ENCODE results near the gene IFT57. TPM values are rescaled to one million over a fixed set of nuclear protein-coding genes. Genes with fewer than 3 reads are reported as not detected.

The IFT57 gene
- polyA plus RNA-seq, 1 donor from 2014 or later: 70.7 TPM

- Histone ChIP-seq H3K27me3 (ENCODE audit: insufficient read depth, low read depth, low read length) (no peaks in the 10 kb centered on the region), H3F3A (ENCODE audit: insufficient read depth, low read length, poor library complexity, severe bottlenecking) (no peaks in the 10 kb centered on the region), H3K79me2 (replicated peaks; ENCODE audit: insufficient read depth, low read length) (no peaks in the 10 kb centered on the region), H3K36me3 (ENCODE audit: insufficient read depth, low read length) (no peaks in the 10 kb centered on the region), H3K9me3 (ENCODE audit: low read length) (no peaks in the 10 kb centered on the region), H3K27ac (ENCODE audit: low read length) (no peak overlapping the region), H2AFZ (ENCODE audit: low read depth, low read length) (no peak overlapping the region), H4K20me1 (ENCODE audit: insufficient read depth) (no peaks in the 10 kb centered on the region), H3K4me2 (ENCODE audit: low read length) (no peak overlapping the region), H3K4me3 (ENCODE audit: low read length) (no peak overlapping the region), H3K9me2 (ENCODE audit: insufficient read depth, low read length) (no peaks in the 10 kb centered on the region), H3K9ac (ENCODE audit: low read length) (no peak overlapping the region)
- TF ChIP-seq MXI1 (conservative IDR thresholded peaks at IDR 0.05; ENCODE audit: poor library complexity, severe bottlenecking) (no peak), TAF1 (IDR thresholded peaks at IDR 0.05; ENCODE audit: low read depth) (no peak), CTCF (IDR thresholded peaks at IDR 0.05; ENCODE audit: poor library complexity, severe bottlenecking) (no peak), EP300 (conservative IDR thresholded peaks at IDR 0.05; ENCODE audit: poor library complexity, severe bottlenecking) (no peak), RAD21 (conservative IDR thresholded peaks at IDR 0.05) (no peak), SMC3 (conservative IDR thresholded peaks at IDR 0.05; ENCODE audit: poor library complexity) (no peak), EZH2 (IDR thresholded peaks at IDR 0.05; ENCODE audit: borderline replicate concordance, insufficient read depth, low read length, poor library complexity, severe bottlenecking) (no peak), POLR2AphosphoS5 (IDR thresholded peaks at IDR 0.05) (no peak), REST (IDR thresholded peaks at IDR 0.05; ENCODE audit: borderline replicate concordance) (no peak)
Observed at GRCh38 chr3:108122276-108122675, 99.9 kb downstream of the IFT57 start.

GRCh38 chr3:108119398-108120104, 102.7 kb downstream of the IFT57 start:
- TF ChIP-seq RAD21 (conservative IDR thresholded peaks at IDR 0.05) (no peak), EP300 (conservative IDR thresholded peaks at IDR 0.05; ENCODE audit: poor library complexity, severe bottlenecking) (no peak), TAF1 (IDR thresholded peaks at IDR 0.05; ENCODE audit: low read depth) (no peak), REST (IDR thresholded peaks at IDR 0.05; ENCODE audit: borderline replicate concordance) (no peak), CTCF (IDR thresholded peaks at IDR 0.05; ENCODE audit: poor library complexity, severe bottlenecking) (no peak), EZH2 (IDR thresholded peaks at IDR 0.05; ENCODE audit: borderline replicate concordance, insufficient read depth, low read length, poor library complexity, severe bottlenecking) (no peak), POLR2AphosphoS5 (IDR thresholded peaks at IDR 0.05) (no peak), SMC3 (conservative IDR thresholded peaks at IDR 0.05; ENCODE audit: poor library complexity) (no peak), MXI1 (conservative IDR thresholded peaks at IDR 0.05; ENCODE audit: poor library complexity, severe bottlenecking) (no peak)
- Histone ChIP-seq H3F3A (ENCODE audit: insufficient read depth, low read length, poor library complexity, severe bottlenecking) (no peaks in the 10 kb centered on the region), H3K9me2 (ENCODE audit: insufficient read depth, low read length) (no peaks in the 10 kb centered on the region), H3K9me3 (ENCODE audit: low read length) (no peaks in the 10 kb centered on the region), H3K9ac (ENCODE audit: low read length) (no peak overlapping the region), H2AFZ (ENCODE audit: low read depth, low read length) (no peak overlapping the region), H3K36me3 (ENCODE audit: insufficient read depth, low read length) (no peaks in the 10 kb centered on the region), H3K27me3 (ENCODE audit: insufficient read depth, low read depth, low read length) (no peaks in the 10 kb centered on the region), H3K4me3 (ENCODE audit: low read length) (no peak overlapping the region), H3K79me2 (replicated peaks; ENCODE audit: insufficient read depth, low read length) (no peaks in the 10 kb centered on the region), H4K20me1 (ENCODE audit: insufficient read depth) (no peaks in the 10 kb centered on the region), H3K27ac (ENCODE audit: low read length) (no peak overlapping the region), H3K4me2 (ENCODE audit: low read length) (no peak overlapping the region)

All from neural cell (in vitro differentiated cells).